HG03460 (cell line): ENCODE data around the gene SFN.
"Not testable (repeated sequence)": the region's sequence is repeated elsewhere in the genome, so short reads cannot be mapped to it uniquely, and the experiment has no call there.

ENCODE experiments used
- ATAC-seq: cut with Tn5 transposase; IDR thresholded peaks from one replicate; pipeline ENCODE4 v1.9.1; 2021; ENCODE audit not compliant: unreplicated experiment

The SFN gene

GRCh38 chr1:26839339-26839722 is 23.6 kb upstream of the SFN start:
- no peak for ATAC-seq

GRCh38 chr1:26839779-26840178 is 23.2 kb upstream of the SFN start:
- ATAC-seq: no peak

GRCh38 chr1:26844424-26845196 is 18.3 kb upstream of the SFN start:
- no peak for ATAC-seq

GRCh38 chr1:26847826-26848225 is 15.1 kb upstream of the SFN start:
- not testable (repeated sequence) for ATAC-seq

GRCh38 chr1:26848499-26848898 is 14.4 kb upstream of the SFN start:
- no peak for ATAC-seq

GRCh38 chr1:26848941-26849774 is 13.8 kb upstream of the SFN start:
- no peak for ATAC-seq

GRCh38 chr1:26851106-26851684 is 11.8 kb upstream of the SFN start:
- ATAC-seq: no peak

- no peak for ATAC-seq
These were observed 10.2 kb upstream of the SFN start for GRCh38 chr1:26852701-26853100.

GRCh38 chr1:26853156-26853555 is 9.8 kb upstream of the SFN start:
- ATAC-seq: no peak

- ATAC-seq: no peak
These were observed 9.3 kb upstream of the SFN start for GRCh38 chr1:26853600-26853999.

- ATAC-seq: no peak
These were observed 8.0 kb upstream of the SFN start for GRCh38 chr1:26854906-26855305.

GRCh38 chr1:26855636-26856035 is 7.3 kb upstream of the SFN start:
- ATAC-seq: no peak

- ATAC-seq: no peak
These were observed 6.8 kb upstream of the SFN start for GRCh38 chr1:26856181-26856580.

GRCh38 chr1:26856604-26857469 is 6.1 kb upstream of the SFN start:
- ATAC-seq: no peak

GRCh38 chr1:26857473-26858060 is 5.4 kb upstream of the SFN start:
- ATAC-seq: no peak

- ATAC-seq: no peak
These were observed 4.8 kb upstream of the SFN start for GRCh38 chr1:26858160-26858559.

- no peak for ATAC-seq
These were observed 3.9 kb upstream of the SFN start for GRCh38 chr1:26858891-26859640.

GRCh38 chr1:26861286-26861701 is 1.7 kb upstream of the SFN start:
- no peak for ATAC-seq

GRCh38 chr1:26861889-26862378 is 1.0 kb upstream of the SFN start:
- no peak for ATAC-seq

GRCh38 chr1:26863685-26864077 is 732 bp downstream of the SFN start:
- no peak for ATAC-seq
